ENCODE data around the gene LUC7L2. TPM values are rescaled to one million over a fixed set of nuclear protein-coding genes. Genes with fewer than 3 reads are reported as not detected.

LUC7L2 gene
- total RNA-seq, 1 donor from 2014 or later, result 45.2 TPM

DNA sequence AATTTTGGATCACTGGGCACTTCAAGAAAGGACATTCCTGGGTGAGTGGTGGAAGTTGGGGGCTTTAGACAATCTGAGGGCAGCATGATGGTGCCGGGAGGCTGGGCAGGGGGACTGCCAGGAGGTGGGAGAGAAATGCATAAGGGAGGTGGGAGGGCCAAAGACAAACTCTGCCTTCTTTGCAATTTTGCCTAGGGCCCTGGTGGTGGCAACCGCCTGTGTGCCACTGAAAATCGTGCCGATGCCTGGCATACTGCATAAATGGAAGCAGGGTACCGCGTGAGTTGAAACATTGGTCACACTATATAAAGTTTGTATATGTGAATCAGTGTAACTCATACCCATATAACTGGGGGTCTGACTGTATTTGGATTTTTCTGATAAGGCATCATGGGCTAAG lies 3.3 kb downstream of the LUC7L2 start:
- Histone ChIP-seq H3K36me3 (peaks cover 13% of the 10 kb centered on the region), H3K4me1 (peaks cover 95% of the 10 kb centered on the region), H3K27ac (replicated peaks) (no peak overlapping the region), H3K27me3 (ENCODE audit: low read depth) (no peaks in the 10 kb centered on the region), H3K9me3 (replicated peaks) (no peaks in the 10 kb centered on the region), H3K4me3 (no peak overlapping the region)
- no peak for DNase-seq
- intact Hi-C loops (cut with micrococcal nuclease), result no loop called here
- TF ChIP-seq, protein P1, sequence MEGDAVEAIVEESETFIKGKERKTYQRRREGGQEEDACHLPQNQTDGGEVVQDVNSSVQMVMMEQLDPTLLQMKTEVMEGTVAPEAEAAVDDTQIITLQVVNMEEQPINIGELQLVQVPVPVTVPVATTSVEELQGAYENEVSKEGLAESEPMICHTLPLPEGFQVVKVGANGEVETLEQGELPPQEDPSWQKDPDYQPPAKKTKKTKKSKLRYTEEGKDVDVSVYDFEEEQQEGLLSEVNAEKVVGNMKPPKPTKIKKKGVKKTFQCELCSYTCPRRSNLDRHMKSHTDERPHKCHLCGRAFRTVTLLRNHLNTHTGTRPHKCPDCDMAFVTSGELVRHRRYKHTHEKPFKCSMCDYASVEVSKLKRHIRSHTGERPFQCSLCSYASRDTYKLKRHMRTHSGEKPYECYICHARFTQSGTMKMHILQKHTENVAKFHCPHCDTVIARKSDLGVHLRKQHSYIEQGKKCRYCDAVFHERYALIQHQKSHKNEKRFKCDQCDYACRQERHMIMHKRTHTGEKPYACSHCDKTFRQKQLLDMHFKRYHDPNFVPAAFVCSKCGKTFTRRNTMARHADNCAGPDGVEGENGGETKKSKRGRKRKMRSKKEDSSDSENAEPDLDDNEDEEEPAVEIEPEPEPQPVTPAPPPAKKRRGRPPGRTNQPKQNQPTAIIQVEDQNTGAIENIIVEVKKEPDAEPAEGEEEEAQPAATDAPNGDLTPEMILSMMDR (IDR thresholded peaks at IDR 0.05; ENCODE audit: borderline replicate concordance), result no peak

DNA sequence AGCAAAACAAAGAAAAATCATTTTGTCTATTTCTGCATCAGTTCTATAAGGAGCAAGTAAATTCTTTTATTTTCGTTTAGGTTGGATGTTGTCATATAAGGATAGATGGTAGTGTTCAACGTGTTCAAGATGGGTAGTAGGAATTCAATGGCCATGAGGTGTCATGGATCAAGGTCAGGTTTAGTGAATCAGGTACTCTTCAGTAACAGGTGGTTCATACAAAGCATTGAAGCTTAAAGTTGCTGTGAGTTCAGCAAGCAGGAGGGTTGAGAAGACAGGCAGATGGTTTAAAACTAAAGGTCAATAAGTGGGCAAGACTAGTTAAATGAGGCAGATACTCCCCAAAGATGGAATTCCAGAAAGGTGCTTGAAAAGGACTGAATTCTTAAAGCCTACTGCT lies 5.6 kb downstream of the LUC7L2 start:
- Histone ChIP-seq H3K36me3 (peaks cover 13% of the 10 kb centered on the region), H3K27me3 (ENCODE audit: low read depth) (no peaks in the 10 kb centered on the region), H3K27ac (replicated peaks) (no peak overlapping the region), H3K9me3 (replicated peaks) (no peaks in the 10 kb centered on the region), H3K4me3 (no peak overlapping the region), H3K4me1 (peaks cover 99% of the 10 kb centered on the region)
- intact Hi-C loops (cut with micrococcal nuclease), result no loop called here
- TF ChIP-seq, protein P1 (IDR thresholded peaks at IDR 0.05; ENCODE audit: borderline replicate concordance), result no peak
- no peak for DNase-seq

DNA sequence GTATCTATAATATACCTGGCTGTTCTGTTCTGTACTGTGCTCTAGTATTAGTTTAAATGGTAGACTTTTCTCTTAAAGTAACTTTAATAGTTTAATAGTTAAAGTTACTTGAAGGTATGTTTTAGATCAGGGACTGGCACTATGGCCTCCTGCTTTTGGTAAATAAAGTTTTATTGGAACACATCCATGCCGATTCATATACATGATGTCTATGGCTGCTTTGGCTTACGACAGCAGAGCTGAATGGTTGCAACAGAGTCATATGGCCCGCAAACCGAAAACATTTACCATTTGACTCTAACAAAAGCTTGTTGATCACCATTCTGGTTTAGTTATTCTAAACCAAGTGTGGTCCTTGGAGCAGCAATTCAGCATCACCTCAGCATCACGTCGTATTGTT lies 6.7 kb downstream of the LUC7L2 start:
- no peak overlapping the region for H3K4me3 ChIP-seq
- H3K27ac ChIP-seq (replicated peaks), result no peak overlapping the region
- no peaks in the 10 kb centered on the region for H3K9me3 ChIP-seq (replicated peaks)
- H3K36me3 ChIP-seq, result peaks cover 13% of the 10 kb centered on the region
- TF ChIP-seq, protein P1 (IDR thresholded peaks at IDR 0.05; ENCODE audit: borderline replicate concordance), result no peak
- peaks cover 99% of the 10 kb centered on the region for H3K4me1 ChIP-seq
- no peak for DNase-seq
- no peaks in the 10 kb centered on the region for H3K27me3 ChIP-seq (ENCODE audit: low read depth)
- intact Hi-C loops (cut with micrococcal nuclease), result no loop called here

DNA sequence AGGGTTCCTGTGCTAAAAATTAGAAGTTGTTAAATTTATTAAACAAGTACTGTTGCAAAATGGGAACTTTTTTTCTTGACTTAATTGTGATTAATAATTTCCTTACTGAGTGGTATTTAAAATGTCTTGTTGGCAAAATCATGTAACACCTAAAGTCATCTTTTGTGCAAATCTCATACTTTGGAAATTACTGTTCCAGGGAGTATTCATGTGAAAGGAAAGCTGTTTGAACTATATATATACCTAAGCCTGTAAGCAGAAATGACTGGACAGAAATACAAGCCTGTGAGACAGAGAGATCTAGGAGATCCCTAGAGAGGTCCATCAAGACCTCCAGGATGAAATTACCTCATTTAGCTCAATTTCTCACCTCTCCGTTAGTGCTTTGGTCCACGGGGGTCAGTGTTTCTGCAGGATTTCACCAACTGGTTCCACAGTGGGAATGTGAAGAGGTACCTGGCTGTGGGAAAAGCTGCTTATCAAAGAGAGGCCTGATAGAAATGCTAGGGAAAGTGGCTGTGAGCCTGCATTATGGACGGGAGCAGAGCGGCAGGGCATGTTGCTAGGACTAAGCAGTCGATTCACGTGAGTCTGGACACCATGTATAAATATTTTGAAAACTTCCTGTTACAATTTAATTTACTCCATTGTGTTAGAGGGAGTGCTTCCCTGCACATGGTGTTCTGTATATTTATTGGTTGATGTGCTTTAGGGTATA lies 7.9 kb downstream of the LUC7L2 start:
- intact Hi-C loops (cut with micrococcal nuclease), result no loop called here
- Histone ChIP-seq H3K9me3 (replicated peaks) (no peaks in the 10 kb centered on the region), H3K27me3 (ENCODE audit: low read depth) (no peaks in the 10 kb centered on the region), H3K36me3 (peaks cover 13% of the 10 kb centered on the region), H3K27ac (replicated peaks) (peak overlapping the region; percentile 51), H3K4me1 (peaks cover 99% of the 10 kb centered on the region), H3K4me3 (no peak overlapping the region)
- DNase-seq, result no peak
- TF ChIP-seq, protein P1 (IDR thresholded peaks at IDR 0.05; ENCODE audit: borderline replicate concordance), result no peak

DNA sequence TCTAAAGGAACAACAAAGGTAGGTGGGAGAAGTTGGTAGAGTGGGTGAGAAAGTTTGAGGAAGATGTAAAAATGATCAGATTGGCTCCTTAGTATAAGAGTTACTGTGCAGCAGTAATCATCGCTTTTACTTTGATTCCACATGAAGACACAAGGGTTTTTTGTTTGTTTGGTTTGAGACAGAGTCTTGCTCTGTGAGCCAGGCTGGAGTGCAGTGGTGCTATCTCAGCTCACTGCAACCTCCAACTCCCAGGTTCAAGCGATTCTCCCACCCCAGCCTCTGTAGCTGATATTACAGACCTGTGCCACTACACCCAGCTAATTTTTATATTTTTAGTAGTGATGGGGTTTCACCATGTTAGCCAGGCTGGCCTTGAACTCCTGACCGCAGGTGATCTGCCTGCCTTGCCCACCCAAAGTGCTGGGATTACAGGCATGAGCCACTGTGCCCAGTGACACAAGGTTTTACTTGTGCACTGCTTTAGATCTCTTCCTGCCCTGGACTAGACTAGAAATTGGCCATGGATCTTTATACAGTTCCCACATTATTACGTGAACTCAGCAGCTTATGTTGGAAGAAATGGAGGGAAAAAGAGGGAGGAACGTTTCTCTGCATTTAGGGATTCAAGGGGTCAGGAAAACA lies 10.7 kb downstream of the LUC7L2 start:
- Histone ChIP-seq H3K36me3 (peaks cover 12% of the 10 kb centered on the region), H3K4me3 (no peak overlapping the region), H3K4me1 (peaks cover 100% of the 10 kb centered on the region), H3K27me3 (ENCODE audit: low read depth) (no peaks in the 10 kb centered on the region), H3K27ac (replicated peaks) (no peak overlapping the region), H3K9me3 (replicated peaks) (no peaks in the 10 kb centered on the region)
- DNase-seq, result no peak
- intact Hi-C loops (cut with micrococcal nuclease), result no loop called here
- TF ChIP-seq, protein P1 (IDR thresholded peaks at IDR 0.05; ENCODE audit: borderline replicate concordance), result no peak
